A549 (cell line): ENCODE measurements around the gene PCGF1. TPM values are rescaled to one million over a fixed set of nuclear protein-coding genes. Genes with fewer than 3 reads are reported as not detected.

Experiments used
- BHLHE40 ChIP-seq: IDR thresholded peaks from 2 replicates; pipeline ENCODE4 v1.6.1; 2012; ENCODE audit warnings: low read depth, low read length, inconsistent platforms
- CBX2 ChIP-seq: fragments of 200-600 bp; sonication (generic); IDR thresholded peaks from 2 replicates; pipeline ENCODE4 v1.6.1; 2016; ENCODE audit warnings: low read depth, mild to moderate bottlenecking, borderline replicate concordance
- EP300 ChIP-seq, 2 experiments: fragments of >200 bp; sonication (Bioruptor Twin); formaldehyde crosslinking; IDR thresholded peaks; 2 replicates in 1 of 2; 3 replicates in 1 of 2; pipeline ENCODE4 v1.6.1; 2016 to 2017
- FOSB ChIP-seq: fragments of 250-450 bp; sonication (Bioruptor Pico); IDR thresholded peaks from 2 replicates; pipeline ENCODE4 v1.5.0; 2020; ENCODE audit warnings: mild to moderate bottlenecking, moderate library complexity
- GATA3 ChIP-seq: IDR thresholded peaks from 2 replicates; pipeline ENCODE4 v1.6.1; 2012; ENCODE audit warnings: borderline replicate concordance
- HOXB13 ChIP-seq: fragments of 250-450 bp; sonication (Bioruptor Pico); IDR thresholded peaks from 2 replicates; pipeline ENCODE4 v1.5.0; 2020; ENCODE audit warnings: low read depth, mild to moderate bottlenecking, moderate library complexity
- HOXB5 ChIP-seq: fragments of 250-450 bp; sonication (Bioruptor Pico); IDR thresholded peaks from 2 replicates; pipeline ENCODE4 v1.5.0; 2020; ENCODE audit warnings: mild to moderate bottlenecking, moderate library complexity
- JUN ChIP-seq, 2 experiments: fragments of >200 bp; sonication (Bioruptor Twin); formaldehyde crosslinking; IDR thresholded peaks; 2 replicates in 1 of 2; 3 replicates in 1 of 2; pipeline ENCODE4 v1.6.1; 2016 to 2017
- NFE2L2 ChIP-seq: fragments of 150-350 bp; conservative IDR thresholded peaks from 2 replicates; pipeline ENCODE4 v1.6.1; 2014; ENCODE audit warnings: low read length
- NR3C1 ChIP-seq: fragments of >200 bp; sonication (Bioruptor Twin); formaldehyde crosslinking; IDR thresholded peaks from 3 replicates; pipeline ENCODE4 v1.6.1; 2017
- PHF8 ChIP-seq: fragments of 200-600 bp; sonication (generic); IDR thresholded peaks from 2 replicates; pipeline ENCODE4 v1.6.1; 2016; ENCODE audit warnings: low read depth, mild to moderate bottlenecking, antibody characterized with exemption, moderate library complexity, borderline replicate concordance
- RCOR1 ChIP-seq: fragments of 150-350 bp; IDR thresholded peaks from 2 replicates; pipeline ENCODE4 v1.6.1; 2014; ENCODE audit warnings: antibody characterized with exemption, low read length, low read depth
- SMC3 ChIP-seq: fragments of >200 bp; sonication (Bioruptor Twin); formaldehyde crosslinking; IDR thresholded peaks from 3 replicates; pipeline ENCODE4 v1.6.1; 2018; ENCODE audit warnings: inconsistent platforms
- SREBF2 ChIP-seq: fragments of 450-650 bp; IDR thresholded peaks from 2 replicates; pipeline ENCODE4 v1.6.1; 2014; ENCODE audit warnings: mild to moderate bottlenecking, moderate library complexity
- TFCP2L1 ChIP-seq: fragments of 250-450 bp; sonication (Bioruptor Pico); IDR thresholded peaks from 2 replicates; pipeline ENCODE4 v1.5.0; 2021; ENCODE audit warnings: mild to moderate bottlenecking
- ZSCAN20 ChIP-seq: fragments of 250-450 bp; sonication (Bioruptor Pico); IDR thresholded peaks from 2 replicates; pipeline ENCODE4 v1.8.0; 2022; ENCODE audit warnings: mild to moderate bottlenecking, moderate library complexity
- polyA plus RNA-seq, 4 experiments: library from polyadenylated mRNA; depleted of rRNA in 3 of 4; stranded (reverse); fragments of >200 nt; fragmentation: RNase III in 1 of 4; extraction: RNeasy Plus Mini Kit Qiagen cat#74134 plus additional on column Dnase treatment in 1 of 4; gene quantifications; 2 replicates in 3 of 4; 3 replicates in 1 of 4; pipeline ENCODE4 v1.2.3, GENCODE V29; 2011 to 2017
- TF ChIP-seq, protein P1 (sequence below): fragments of >200 bp; sonication (Bioruptor Twin); formaldehyde crosslinking; IDR thresholded peaks from 2 replicates; pipeline ENCODE4 v1.6.1; 2016
- TF ChIP-seq, protein P2 (sequence below): fragments of >200 bp; sonication (Bioruptor Twin); formaldehyde crosslinking; IDR thresholded peaks from 3 replicates; pipeline ENCODE4 v1.6.1; 2016
- TF ChIP-seq, protein P3 (sequence below): fragments of 450-650 bp; IDR thresholded peaks from 2 replicates; pipeline ENCODE4 v1.6.1; 2014; ENCODE audit warnings: antibody characterized with exemption
- TF ChIP-seq, protein P4 (sequence below): fragments of 200-600 bp; sonication (generic); IDR thresholded peaks from 2 replicates; pipeline ENCODE4 v1.6.1; 2016; ENCODE audit warnings: antibody characterized with exemption, mild to moderate bottlenecking, moderate library complexity
- TF ChIP-seq, protein P5 (sequence below): fragments of 250-450 bp; sonication (Bioruptor Pico); IDR thresholded peaks from 2 replicates; pipeline ENCODE4 v1.5.0; 2021; ENCODE audit warnings: mild to moderate bottlenecking, moderate library complexity, borderline replicate concordance

The PCGF1 gene
- polyA plus RNA-seq, 2 of the 4 experiments (the other 2 are of a cell fraction): 32.2 to 53.6 TPM

DNA sequence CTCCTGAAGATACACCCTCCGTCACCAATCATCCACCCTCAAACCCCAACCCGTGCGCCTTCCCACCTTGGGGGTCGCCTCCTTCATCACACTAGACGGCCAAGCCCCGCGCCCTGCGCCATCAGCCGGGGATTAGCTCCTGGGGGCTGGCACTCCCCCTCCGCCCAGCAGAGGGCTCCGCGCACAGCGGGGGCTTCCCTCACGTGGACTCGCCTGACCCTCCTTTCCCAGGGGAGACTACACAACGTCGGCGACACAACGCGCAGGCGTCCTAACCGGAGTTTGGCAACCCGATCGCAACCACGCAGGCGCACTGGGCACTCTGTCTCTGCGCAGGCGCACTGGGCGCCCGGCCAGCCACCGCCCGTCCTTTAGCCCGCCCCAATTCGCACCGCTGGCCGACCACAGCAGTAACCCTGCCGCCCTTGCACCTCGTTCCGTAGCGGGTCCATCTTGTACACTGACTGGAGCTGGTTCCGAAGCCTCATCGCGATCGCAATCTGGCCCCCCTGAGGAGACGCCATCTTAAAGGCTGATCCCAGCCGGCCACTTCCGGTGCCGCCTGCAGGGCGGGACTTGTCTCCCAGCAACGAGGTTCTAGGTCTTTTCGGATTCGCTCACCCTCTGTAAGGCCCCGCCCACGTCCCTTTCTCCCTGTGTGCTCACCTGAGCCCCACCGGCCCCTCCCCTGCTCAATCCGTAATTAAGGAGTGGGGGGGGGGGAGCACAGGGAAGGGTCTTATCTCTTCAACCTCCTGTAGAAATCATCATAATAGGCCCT lies at the start of gene PCGF1 (continued):
- TF ChIP-seq BHLHE40 (0 out of 2 replicates have a peak, but pooled peaks have one; percentile 16), PHF8 (peak; percentile 89), JUN (IDR thresholded peaks at IDR 0.05) (peak in 1 of 2 experiments; percentile 57; a peak in 2 of 5 replicates), FOSB (CRISPR knock-in tag) (no peak), SMC3 (peak; percentile 47; the same call in 2 of the 3 replicates), SREBF2 (no peak), NFE2L2 (no peak), ZSCAN20 (CRISPR knock-in tag) (no peak), EP300 (IDR thresholded peaks at IDR 0.05) (no peak), TFCP2L1 (CRISPR knock-in tag) (peak; percentile 70; the same call in 1 of the 2 replicates), CBX2 (no peak), NR3C1 (no peak), RCOR1 (no peak), HOXB5 (no peak), HOXB13 (CRISPR knock-in tag) (no peak), GATA3 (0 out of 2 replicates have a peak, but pooled peaks have one; percentile 39)
- TF ChIP-seq, protein P1, sequence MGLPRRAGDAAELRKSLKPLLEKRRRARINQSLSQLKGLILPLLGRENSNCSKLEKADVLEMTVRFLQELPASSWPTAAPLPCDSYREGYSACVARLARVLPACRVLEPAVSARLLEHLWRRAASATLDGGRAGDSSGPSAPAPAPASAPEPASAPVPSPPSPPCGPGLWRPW: no peak
- TF ChIP-seq, protein P2, sequence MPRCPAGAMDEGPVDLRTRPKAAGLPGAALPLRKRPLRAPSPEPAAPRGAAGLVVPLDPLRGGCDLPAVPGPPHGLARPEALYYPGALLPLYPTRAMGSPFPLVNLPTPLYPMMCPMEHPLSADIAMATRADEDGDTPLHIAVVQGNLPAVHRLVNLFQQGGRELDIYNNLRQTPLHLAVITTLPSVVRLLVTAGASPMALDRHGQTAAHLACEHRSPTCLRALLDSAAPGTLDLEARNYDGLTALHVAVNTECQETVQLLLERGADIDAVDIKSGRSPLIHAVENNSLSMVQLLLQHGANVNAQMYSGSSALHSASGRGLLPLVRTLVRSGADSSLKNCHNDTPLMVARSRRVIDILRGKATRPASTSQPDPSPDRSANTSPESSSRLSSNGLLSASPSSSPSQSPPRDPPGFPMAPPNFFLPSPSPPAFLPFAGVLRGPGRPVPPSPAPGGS: no peak
- TF ChIP-seq, protein P3, sequence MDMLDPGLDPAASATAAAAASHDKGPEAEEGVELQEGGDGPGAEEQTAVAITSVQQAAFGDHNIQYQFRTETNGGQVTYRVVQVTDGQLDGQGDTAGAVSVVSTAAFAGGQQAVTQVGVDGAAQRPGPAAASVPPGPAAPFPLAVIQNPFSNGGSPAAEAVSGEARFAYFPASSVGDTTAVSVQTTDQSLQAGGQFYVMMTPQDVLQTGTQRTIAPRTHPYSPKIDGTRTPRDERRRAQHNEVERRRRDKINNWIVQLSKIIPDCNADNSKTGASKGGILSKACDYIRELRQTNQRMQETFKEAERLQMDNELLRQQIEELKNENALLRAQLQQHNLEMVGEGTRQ: peak; percentile 77
- TF ChIP-seq, protein P4, sequence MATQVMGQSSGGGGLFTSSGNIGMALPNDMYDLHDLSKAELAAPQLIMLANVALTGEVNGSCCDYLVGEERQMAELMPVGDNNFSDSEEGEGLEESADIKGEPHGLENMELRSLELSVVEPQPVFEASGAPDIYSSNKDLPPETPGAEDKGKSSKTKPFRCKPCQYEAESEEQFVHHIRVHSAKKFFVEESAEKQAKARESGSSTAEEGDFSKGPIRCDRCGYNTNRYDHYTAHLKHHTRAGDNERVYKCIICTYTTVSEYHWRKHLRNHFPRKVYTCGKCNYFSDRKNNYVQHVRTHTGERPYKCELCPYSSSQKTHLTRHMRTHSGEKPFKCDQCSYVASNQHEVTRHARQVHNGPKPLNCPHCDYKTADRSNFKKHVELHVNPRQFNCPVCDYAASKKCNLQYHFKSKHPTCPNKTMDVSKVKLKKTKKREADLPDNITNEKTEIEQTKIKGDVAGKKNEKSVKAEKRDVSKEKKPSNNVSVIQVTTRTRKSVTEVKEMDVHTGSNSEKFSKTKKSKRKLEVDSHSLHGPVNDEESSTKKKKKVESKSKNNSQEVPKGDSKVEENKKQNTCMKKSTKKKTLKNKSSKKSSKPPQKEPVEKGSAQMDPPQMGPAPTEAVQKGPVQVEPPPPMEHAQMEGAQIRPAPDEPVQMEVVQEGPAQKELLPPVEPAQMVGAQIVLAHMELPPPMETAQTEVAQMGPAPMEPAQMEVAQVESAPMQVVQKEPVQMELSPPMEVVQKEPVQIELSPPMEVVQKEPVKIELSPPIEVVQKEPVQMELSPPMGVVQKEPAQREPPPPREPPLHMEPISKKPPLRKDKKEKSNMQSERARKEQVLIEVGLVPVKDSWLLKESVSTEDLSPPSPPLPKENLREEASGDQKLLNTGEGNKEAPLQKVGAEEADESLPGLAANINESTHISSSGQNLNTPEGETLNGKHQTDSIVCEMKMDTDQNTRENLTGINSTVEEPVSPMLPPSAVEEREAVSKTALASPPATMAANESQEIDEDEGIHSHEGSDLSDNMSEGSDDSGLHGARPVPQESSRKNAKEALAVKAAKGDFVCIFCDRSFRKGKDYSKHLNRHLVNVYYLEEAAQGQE: no peak
- TF ChIP-seq, protein P5, sequence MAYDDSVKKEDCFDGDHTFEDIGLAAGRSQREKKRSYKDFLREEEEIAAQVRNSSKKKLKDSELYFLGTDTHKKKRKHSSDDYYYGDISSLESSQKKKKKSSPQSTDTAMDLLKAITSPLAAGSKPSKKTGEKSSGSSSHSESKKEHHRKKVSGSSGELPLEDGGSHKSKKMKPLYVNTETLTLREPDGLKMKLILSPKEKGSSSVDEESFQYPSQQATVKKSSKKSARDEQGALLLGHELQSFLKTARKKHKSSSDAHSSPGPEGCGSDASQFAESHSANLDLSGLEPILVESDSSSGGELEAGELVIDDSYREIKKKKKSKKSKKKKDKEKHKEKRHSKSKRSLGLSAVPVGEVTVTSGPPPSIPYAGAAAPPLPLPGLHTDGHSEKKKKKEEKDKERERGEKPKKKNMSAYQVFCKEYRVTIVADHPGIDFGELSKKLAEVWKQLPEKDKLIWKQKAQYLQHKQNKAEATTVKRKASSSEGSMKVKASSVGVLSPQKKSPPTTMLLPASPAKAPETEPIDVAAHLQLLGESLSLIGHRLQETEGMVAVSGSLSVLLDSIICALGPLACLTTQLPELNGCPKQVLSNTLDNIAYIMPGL (CRISPR knock-in tag): no peak
